GM23338 (cell line): ENCODE results near the gene OFD1. TPM values are rescaled to one million over a fixed set of nuclear protein-coding genes. Genes with fewer than 3 reads are reported as not detected.

Source experiments
- ATAC-seq: fragments of 200-7000 bp; cut with Tn5 transposase; 3 replicates; pipeline ENCODE4 v1.9.1; 2020
- DNase-seq: peaks from one replicate; pipeline ENCODE4 v3.0.0-alpha.2; 2015; ENCODE audit warnings: low spot score
- H2AFZ ChIP-seq: fragments of 200-600 bp; sonication (generic); 2 replicates; pipeline ENCODE4 v1.8.0; 2016; ENCODE audit warnings: antibody characterized with exemption, mild to moderate bottlenecking, moderate library complexity
- H3F3A ChIP-seq: fragments of 200-600 bp; sonication (generic); replicated peaks from 2 replicates; pipeline ENCODE4 v1.8.0; 2017; ENCODE audit warnings: antibody characterized with exemption, mixed run types, low read depth
- H3K27ac ChIP-seq: fragments of 200-600 bp; sonication (generic); 2 replicates; pipeline ENCODE4 v1.6.1; 2016; ENCODE audit warnings: low read depth
- H3K27me3 ChIP-seq: fragments of 200-600 bp; sonication (generic); 2 replicates; pipeline ENCODE4 v1.8.0; 2016; ENCODE audit warnings: mild to moderate bottlenecking, mixed run types, moderate library complexity; ENCODE audit not compliant: insufficient read depth
- H3K36me3 ChIP-seq: fragments of 200-600 bp; sonication (generic); 2 replicates; pipeline ENCODE4 v1.8.0; 2016; ENCODE audit warnings: mild to moderate bottlenecking; ENCODE audit not compliant: insufficient read depth
- H3K4me1 ChIP-seq: fragments of 200-600 bp; sonication (generic); 2 replicates; pipeline ENCODE4 v1.8.0; 2016; ENCODE audit warnings: mild to moderate bottlenecking, moderate library complexity; ENCODE audit not compliant: insufficient read depth
- H3K4me2 ChIP-seq: fragments of 200-600 bp; sonication (generic); 2 replicates; pipeline ENCODE4 v1.7.1; 2017; ENCODE audit warnings: mixed run types
- H3K4me3 ChIP-seq: fragments of 200-600 bp; sonication (generic); 2 replicates; pipeline ENCODE4 v1.6.1; 2016; ENCODE audit warnings: mixed run types
- H3K79me2 ChIP-seq: fragments of 200-600 bp; sonication (generic); replicated peaks from 2 replicates; pipeline ENCODE4 v1.8.0; 2017; ENCODE audit warnings: mild to moderate bottlenecking; ENCODE audit not compliant: insufficient read depth
- H3K9me2 ChIP-seq: fragments of 200-600 bp; sonication (generic); 2 replicates; pipeline ENCODE4 v1.8.0; 2017; ENCODE audit not compliant: insufficient read depth
- H4K20me1 ChIP-seq: fragments of 200-600 bp; sonication (generic); replicated peaks from 2 replicates; pipeline ENCODE4 v1.8.0; 2017; ENCODE audit warnings: mild to moderate bottlenecking; ENCODE audit not compliant: insufficient read depth
- H3K27ac Mint-ChIP-seq: 2 replicates; pipeline ENCODE4 v1.8.0; 2020; ENCODE audit warnings: inconsistent platforms, mild to moderate bottlenecking, moderate library complexity, mixed read lengths
- H3K27me3 Mint-ChIP-seq: 3 replicates; pipeline ENCODE4 v1.8.0; 2022; ENCODE audit warnings: low read depth, mild to moderate bottlenecking, moderate library complexity, mixed read lengths, inconsistent platforms; ENCODE audit not compliant: insufficient read depth, poor library complexity
- H3K36me3 Mint-ChIP-seq: 3 replicates; pipeline ENCODE4 v1.8.0; 2021; ENCODE audit warnings: low read depth, mild to moderate bottlenecking, inconsistent platforms, moderate library complexity, mixed read lengths
- H3K4me1 Mint-ChIP-seq: 3 replicates; pipeline ENCODE4 v1.8.0; 2020; ENCODE audit warnings: mild to moderate bottlenecking, inconsistent platforms, mixed read lengths
- H3K4me3 Mint-ChIP-seq: 3 replicates; pipeline ENCODE4 v1.8.0; 2021; ENCODE audit warnings: moderate library complexity, mild to moderate bottlenecking, inconsistent platforms, mixed read lengths
- H3K9me3 Mint-ChIP-seq: 3 replicates; pipeline ENCODE4 v1.8.0; 2020; ENCODE audit warnings: moderate library complexity, mild to moderate bottlenecking, inconsistent platforms, mixed read lengths
- EZH2 ChIP-seq: fragments of 200-600 bp; sonication (generic); IDR thresholded peaks from one replicate; pipeline ENCODE4 v1.8.0; 2017; ENCODE audit warnings: antibody characterized with exemption, mild to moderate bottlenecking, low read depth; ENCODE audit not compliant: unreplicated experiment
- EZH2phosphoT487 ChIP-seq: fragments of 200-600 bp; sonication (generic); IDR thresholded peaks from one replicate; pipeline ENCODE4 v1.8.1; 2018; ENCODE audit warnings: antibody characterized with exemption; ENCODE audit not compliant: unreplicated experiment
- JUNB ChIP-seq: IDR thresholded peaks from one replicate; pipeline ENCODE4 v1.6.1; 2016; ENCODE audit warnings: antibody characterized with exemption; ENCODE audit not compliant: unreplicated experiment
- NANOG ChIP-seq: IDR thresholded peaks from 2 replicates; pipeline ENCODE4 v1.6.1; 2016; ENCODE audit warnings: antibody characterized with exemption, borderline replicate concordance
- STAT1 ChIP-seq: IDR thresholded peaks from one replicate; pipeline ENCODE4 v1.6.1; 2016; ENCODE audit warnings: antibody characterized with exemption; ENCODE audit not compliant: unreplicated experiment
- ZNF114 ChIP-seq: fragments of 250-450 bp; sonication (Bioruptor Pico); IDR thresholded peaks from 2 replicates; pipeline ENCODE4 v1.5.0; 2020; ENCODE audit warnings: mild to moderate bottlenecking, moderate library complexity
- ZNF331 ChIP-seq: fragments of 250-450 bp; sonication (Bioruptor Pico); IDR thresholded peaks from 2 replicates; pipeline ENCODE4 v1.5.0; 2020; ENCODE audit warnings: low read depth, mild to moderate bottlenecking, moderate library complexity
- polyA plus RNA-seq: library from polyadenylated mRNA; unstranded; fragments of >200 nt; fragmentation: Nextera tagmentation; extraction: Ambion mirVana; gene quantifications from 2 replicates; pipeline ENCODE4 v1.2.1, GENCODE V29; 2016
- total RNA-seq: library from RNA; depleted of rRNA; stranded (reverse); fragments of >200 nt; shearing (Covaris generic); gene quantifications from 2 replicates; pipeline ENCODE4 v1.2.3, GENCODE V29; 2014
- TF ChIP-seq, protein P1 (sequence below), 2 experiments: fragments of 200-600 bp in 1 of 2; sonication (generic) in 1 of 2; conservative IDR thresholded peaks; 2 replicates each; pipeline versions ENCODE4 v1.5.1 to v1.6.1; 2016 to 2017; ENCODE audit warnings: antibody characterized with exemption in 2 of 2, low read depth in 2 of 2, mild to moderate bottlenecking in 2 of 2, moderate library complexity in 1 of 2
- TF ChIP-seq, protein P2 (sequence below): fragments of 250-450 bp; sonication (Bioruptor Pico); IDR thresholded peaks from 2 replicates; pipeline ENCODE4 v1.5.0; 2020; ENCODE audit warnings: mild to moderate bottlenecking, moderate library complexity
- TF ChIP-seq, protein P3 (sequence below): IDR thresholded peaks from one replicate; pipeline ENCODE4 v1.6.1; 2018; ENCODE audit warnings: antibody characterized with exemption; ENCODE audit not compliant: unreplicated experiment

The OFD1 gene
- total and polyA plus RNA-seq, 2 experiments from 2014 or later: 21.2 to 55.0 TPM

DNA sequence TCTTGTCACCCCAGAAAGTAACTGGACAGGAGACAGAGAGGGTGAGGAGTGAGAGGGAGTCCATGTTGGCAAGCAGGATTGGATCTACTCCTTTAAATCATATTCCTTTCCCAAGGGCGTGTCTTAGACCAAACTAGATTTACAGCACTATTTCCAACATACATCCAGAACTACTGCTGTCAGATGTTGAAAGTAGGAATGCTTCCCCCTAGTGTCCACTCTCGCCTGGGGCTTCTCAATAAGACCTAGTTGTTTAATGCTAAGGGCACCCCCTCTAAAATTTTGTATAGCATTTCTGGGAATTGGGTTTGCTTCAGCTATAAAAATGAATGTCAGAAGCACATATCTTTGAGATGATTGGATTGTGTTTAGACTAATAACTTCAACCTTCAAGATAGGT, 13.3 kb downstream of the OFD1 start:
- Histone ChIP-seq H3F3A (no peaks in the 10 kb centered on the region), H3K27me3 (no peaks in the 10 kb centered on the region), H4K20me1 (no peaks in the 10 kb centered on the region), H3K4me1 (no peaks in the 10 kb centered on the region), H3K36me3 (0 out of 2 replicates have a peak, but pooled peaks cover 7% of the 10 kb centered on the region), H2AFZ (no peak overlapping the region), H3K9me2 (no peaks in the 10 kb centered on the region), H3K4me3 (no peak overlapping the region), H3K4me2 (no peak overlapping the region), H3K27ac (no peak overlapping the region), H3K79me2 (no peaks in the 10 kb centered on the region)
- no peak overlapping the region for H3K4me3 Mint-ChIP-seq
- TF ChIP-seq JUNB: no peak
- TF ChIP-seq, protein P1, sequence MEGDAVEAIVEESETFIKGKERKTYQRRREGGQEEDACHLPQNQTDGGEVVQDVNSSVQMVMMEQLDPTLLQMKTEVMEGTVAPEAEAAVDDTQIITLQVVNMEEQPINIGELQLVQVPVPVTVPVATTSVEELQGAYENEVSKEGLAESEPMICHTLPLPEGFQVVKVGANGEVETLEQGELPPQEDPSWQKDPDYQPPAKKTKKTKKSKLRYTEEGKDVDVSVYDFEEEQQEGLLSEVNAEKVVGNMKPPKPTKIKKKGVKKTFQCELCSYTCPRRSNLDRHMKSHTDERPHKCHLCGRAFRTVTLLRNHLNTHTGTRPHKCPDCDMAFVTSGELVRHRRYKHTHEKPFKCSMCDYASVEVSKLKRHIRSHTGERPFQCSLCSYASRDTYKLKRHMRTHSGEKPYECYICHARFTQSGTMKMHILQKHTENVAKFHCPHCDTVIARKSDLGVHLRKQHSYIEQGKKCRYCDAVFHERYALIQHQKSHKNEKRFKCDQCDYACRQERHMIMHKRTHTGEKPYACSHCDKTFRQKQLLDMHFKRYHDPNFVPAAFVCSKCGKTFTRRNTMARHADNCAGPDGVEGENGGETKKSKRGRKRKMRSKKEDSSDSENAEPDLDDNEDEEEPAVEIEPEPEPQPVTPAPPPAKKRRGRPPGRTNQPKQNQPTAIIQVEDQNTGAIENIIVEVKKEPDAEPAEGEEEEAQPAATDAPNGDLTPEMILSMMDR (conservative IDR thresholded peaks at IDR 0.05; ENCODE audit: low read depth in 2 of 2): peak; percentile 53 to 59
- TF ChIP-seq ZNF114 (CRISPR knock-in tag): no peak
- TF ChIP-seq ZNF331 (CRISPR knock-in tag): no peak
- TF ChIP-seq NANOG: no peak
- TF ChIP-seq EZH2: no peak
- peak; percentile 54 for DNase-seq
- H3K9me3 Mint-ChIP-seq: no peaks in the 10 kb centered on the region
- H3K27ac Mint-ChIP-seq: no peak overlapping the region
- H3K4me1 Mint-ChIP-seq: no peaks in the 10 kb centered on the region
- no peaks in the 10 kb centered on the region for H3K27me3 Mint-ChIP-seq
- peaks cover 62% of the 10 kb centered on the region for H3K36me3 Mint-ChIP-seq
- ATAC-seq: peak; percentile 46; the same call in 2 of the 3 replicates

DNA sequence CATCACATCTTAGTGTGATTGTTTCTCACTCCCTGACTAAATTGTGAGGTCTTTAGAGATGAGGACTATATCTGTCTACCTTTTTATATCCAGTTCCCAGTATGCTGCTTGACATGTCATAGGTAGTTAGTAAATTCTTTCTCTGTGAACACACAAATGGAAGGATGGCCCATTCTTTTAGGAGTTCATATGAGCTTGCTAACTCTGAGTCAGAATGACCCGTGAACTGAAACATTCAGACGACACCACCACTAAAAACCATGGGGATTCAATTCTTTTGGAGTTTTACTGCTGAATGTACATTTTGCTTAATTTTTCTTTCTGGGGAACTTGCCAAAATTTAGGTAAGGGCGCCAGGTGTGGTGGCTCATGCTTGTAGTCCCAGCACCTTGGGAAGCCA, 13.9 kb downstream of the OFD1 start:
- no peaks in the 10 kb centered on the region for H3K4me1 Mint-ChIP-seq
- Histone ChIP-seq H3K79me2 (no peaks in the 10 kb centered on the region), H3K9me2 (no peaks in the 10 kb centered on the region), H3F3A (no peaks in the 10 kb centered on the region), H3K27ac (no peak overlapping the region), H4K20me1 (no peaks in the 10 kb centered on the region), H3K4me2 (no peak overlapping the region), H3K4me1 (no peaks in the 10 kb centered on the region), H3K27me3 (no peaks in the 10 kb centered on the region), H2AFZ (no peak overlapping the region), H3K4me3 (no peak overlapping the region), H3K36me3 (0 out of 2 replicates have a peak, but pooled peaks cover 7% of the 10 kb centered on the region)
- no peak overlapping the region for H3K4me3 Mint-ChIP-seq
- H3K27ac Mint-ChIP-seq: no peak overlapping the region
- ATAC-seq (no peak), DNase-seq (no peak)
- peaks cover 67% of the 10 kb centered on the region for H3K36me3 Mint-ChIP-seq
- H3K27me3 Mint-ChIP-seq: no peaks in the 10 kb centered on the region
- no peaks in the 10 kb centered on the region for H3K9me3 Mint-ChIP-seq
- TF ChIP-seq ZNF331 (CRISPR knock-in tag) (no peak), ZNF114 (CRISPR knock-in tag) (no peak), EZH2phosphoT487 (no peak), STAT1 (no peak)
- TF ChIP-seq, protein P2, sequence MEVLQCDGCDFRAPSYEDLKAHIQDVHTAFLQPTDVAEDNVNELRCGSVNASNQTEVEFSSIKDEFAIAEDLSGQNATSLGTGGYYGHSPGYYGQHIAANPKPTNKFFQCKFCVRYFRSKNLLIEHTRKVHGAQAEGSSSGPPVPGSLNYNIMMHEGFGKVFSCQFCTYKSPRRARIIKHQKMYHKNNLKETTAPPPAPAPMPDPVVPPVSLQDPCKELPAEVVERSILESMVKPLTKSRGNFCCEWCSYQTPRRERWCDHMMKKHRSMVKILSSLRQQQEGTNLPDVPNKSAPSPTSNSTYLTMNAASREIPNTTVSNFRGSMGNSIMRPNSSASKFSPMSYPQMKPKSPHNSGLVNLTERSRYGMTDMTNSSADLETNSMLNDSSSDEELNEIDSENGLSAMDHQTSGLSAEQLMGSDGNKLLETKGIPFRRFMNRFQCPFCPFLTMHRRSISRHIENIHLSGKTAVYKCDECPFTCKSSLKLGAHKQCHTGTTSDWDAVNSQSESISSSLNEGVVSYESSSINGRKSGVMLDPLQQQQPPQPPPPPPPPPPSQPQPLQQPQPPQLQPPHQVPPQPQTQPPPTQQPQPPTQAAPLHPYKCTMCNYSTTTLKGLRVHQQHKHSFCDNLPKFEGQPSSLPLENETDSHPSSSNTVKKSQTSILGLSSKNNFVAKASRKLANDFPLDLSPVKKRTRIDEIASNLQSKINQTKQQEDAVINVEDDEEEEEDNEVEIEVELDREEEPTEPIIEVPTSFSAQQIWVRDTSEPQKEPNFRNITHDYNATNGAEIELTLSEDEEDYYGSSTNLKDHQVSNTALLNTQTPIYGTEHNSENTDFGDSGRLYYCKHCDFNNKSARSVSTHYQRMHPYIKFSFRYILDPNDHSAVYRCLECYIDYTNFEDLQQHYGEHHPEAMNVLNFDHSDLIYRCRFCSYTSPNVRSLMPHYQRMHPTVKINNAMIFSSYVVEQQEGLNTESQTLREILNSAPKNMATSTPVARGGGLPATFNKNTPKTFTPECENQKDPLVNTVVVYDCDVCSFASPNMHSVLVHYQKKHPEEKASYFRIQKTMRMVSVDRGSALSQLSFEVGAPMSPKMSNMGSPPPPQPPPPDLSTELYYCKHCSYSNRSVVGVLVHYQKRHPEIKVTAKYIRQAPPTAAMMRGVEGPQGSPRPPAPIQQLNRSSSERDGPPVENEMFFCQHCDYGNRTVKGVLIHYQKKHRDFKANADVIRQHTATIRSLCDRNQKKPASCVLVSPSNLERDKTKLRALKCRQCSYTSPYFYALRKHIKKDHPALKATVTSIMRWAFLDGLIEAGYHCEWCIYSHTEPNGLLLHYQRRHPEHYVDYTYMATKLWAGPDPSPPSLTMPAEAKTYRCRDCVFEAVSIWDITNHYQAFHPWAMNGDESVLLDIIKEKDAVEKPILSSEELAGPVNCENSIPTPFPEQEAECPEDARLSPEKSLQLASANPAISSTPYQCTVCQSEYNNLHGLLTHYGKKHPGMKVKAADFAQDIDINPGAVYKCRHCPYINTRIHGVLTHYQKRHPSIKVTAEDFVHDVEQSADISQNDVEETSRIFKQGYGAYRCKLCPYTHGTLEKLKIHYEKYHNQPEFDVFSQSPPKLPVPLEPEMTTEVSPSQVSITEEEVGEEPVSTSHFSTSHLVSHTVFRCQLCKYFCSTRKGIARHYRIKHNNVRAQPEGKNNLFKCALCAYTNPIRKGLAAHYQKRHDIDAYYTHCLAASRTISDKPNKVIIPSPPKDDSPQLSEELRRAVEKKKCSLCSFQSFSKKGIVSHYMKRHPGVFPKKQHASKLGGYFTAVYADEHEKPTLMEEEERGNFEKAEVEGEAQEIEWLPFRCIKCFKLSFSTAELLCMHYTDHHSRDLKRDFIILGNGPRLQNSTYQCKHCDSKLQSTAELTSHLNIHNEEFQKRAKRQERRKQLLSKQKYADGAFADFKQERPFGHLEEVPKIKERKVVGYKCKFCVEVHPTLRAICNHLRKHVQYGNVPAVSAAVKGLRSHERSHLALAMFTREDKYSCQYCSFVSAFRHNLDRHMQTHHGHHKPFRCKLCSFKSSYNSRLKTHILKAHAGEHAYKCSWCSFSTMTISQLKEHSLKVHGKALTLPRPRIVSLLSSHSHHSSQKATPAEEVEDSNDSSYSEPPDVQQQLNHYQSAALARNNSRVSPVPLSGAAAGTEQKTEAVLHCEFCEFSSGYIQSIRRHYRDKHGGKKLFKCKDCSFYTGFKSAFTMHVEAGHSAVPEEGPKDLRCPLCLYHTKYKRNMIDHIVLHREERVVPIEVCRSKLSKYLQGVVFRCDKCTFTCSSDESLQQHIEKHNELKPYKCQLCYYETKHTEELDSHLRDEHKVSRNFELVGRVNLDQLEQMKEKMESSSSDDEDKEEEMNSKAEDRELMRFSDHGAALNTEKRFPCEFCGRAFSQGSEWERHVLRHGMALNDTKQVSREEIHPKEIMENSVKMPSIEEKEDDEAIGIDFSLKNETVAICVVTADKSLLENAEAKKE (CRISPR knock-in tag): no peak
- TF ChIP-seq, protein P3, sequence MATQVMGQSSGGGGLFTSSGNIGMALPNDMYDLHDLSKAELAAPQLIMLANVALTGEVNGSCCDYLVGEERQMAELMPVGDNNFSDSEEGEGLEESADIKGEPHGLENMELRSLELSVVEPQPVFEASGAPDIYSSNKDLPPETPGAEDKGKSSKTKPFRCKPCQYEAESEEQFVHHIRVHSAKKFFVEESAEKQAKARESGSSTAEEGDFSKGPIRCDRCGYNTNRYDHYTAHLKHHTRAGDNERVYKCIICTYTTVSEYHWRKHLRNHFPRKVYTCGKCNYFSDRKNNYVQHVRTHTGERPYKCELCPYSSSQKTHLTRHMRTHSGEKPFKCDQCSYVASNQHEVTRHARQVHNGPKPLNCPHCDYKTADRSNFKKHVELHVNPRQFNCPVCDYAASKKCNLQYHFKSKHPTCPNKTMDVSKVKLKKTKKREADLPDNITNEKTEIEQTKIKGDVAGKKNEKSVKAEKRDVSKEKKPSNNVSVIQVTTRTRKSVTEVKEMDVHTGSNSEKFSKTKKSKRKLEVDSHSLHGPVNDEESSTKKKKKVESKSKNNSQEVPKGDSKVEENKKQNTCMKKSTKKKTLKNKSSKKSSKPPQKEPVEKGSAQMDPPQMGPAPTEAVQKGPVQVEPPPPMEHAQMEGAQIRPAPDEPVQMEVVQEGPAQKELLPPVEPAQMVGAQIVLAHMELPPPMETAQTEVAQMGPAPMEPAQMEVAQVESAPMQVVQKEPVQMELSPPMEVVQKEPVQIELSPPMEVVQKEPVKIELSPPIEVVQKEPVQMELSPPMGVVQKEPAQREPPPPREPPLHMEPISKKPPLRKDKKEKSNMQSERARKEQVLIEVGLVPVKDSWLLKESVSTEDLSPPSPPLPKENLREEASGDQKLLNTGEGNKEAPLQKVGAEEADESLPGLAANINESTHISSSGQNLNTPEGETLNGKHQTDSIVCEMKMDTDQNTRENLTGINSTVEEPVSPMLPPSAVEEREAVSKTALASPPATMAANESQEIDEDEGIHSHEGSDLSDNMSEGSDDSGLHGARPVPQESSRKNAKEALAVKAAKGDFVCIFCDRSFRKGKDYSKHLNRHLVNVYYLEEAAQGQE: no peak
